ENCODE data around the gene ERCC5.

The ERCC5 gene

DNA sequence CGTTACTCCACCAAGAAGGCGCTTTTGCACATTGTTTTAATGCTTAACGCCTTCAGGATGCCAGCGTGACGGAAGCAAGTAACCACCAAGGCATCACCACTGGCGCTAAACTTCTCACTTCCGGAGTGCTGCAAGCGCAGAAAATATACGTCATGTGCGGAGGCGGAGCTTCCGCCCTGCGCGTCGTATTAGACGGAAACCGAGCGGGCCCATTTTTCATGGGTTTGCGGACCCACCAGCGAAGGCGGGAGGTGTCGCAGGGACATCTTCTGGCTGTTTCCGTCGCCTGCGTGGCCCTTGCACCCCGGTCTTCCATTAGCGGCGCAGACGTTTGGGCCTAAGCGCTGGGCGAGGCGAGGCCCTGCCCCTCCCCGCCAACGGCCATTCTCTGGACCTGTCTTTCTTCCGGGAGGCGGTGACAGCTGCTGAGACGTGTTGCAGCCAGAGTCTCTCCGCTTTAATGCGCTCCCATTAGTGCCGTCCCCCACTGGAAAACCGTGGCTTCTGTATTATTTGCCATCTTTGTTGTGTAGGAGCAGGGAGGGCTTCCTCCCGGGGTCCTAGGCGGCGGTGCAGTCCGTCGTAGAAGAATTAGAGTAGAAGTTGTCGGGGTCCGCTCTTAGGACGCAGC, at the start of gene ERCC5:
Gene ERCC5, plus strand, starts transcription at position 403 of the 631 bp plus-strand sequence. CDS start 235 bp downstream, outside the sequence.
- peak; percentile 94 for DNase-seq

DNA sequence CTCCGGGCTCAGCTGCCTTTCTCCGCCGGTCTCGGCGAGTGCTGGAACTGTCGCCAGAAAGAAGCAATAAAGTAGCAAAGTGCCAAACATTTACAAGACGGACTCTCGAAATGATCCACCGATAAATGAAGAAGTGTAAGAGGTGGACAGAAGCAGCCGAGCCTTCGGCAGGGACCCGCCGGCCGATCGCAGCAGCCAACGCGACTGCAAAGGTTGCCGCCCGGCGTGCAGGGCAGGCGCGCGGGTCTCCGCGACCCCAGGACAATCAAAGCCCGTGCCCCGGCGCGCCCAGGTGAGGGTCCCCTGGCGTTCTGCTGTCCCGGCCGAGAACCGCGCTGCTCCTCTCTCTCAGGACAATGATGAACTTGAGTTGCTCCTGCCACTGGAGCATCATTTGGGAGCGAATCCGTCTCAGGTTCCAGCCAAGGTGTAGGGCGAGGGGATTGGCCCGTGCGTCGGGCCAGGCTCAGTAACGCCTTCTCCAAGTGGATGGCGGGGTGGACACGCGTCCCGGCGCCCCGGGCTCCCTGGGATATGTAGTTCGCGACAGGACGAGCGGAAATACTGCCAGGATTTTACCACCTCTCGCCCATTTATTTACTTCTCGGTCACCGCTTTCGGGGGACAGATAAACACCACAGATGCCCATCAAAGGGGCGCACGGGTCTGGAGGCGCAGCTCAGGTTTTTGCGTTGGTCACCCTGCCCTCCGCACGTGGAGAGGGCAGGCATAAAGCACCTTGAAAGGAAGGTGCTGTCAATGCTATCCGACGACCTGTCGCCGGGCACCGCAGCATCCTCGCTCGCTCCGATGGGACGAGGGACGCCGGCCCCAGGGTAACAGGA, 47.0 kb upstream of the ERCC5 start, which contains the start of the genes BIVM and POGLUT2:
Gene BIVM, plus strand, starts transcription at position 539 of the 845 bp plus-strand sequence. CDS start 8,149 bp downstream, outside the sequence.
Gene POGLUT2, minus strand, starts transcription at position 396 of the 845 bp plus-strand sequence. Its CDS starts 306 bp downstream, at position 90.
- DNase-seq = peak; percentile 87

DNA sequence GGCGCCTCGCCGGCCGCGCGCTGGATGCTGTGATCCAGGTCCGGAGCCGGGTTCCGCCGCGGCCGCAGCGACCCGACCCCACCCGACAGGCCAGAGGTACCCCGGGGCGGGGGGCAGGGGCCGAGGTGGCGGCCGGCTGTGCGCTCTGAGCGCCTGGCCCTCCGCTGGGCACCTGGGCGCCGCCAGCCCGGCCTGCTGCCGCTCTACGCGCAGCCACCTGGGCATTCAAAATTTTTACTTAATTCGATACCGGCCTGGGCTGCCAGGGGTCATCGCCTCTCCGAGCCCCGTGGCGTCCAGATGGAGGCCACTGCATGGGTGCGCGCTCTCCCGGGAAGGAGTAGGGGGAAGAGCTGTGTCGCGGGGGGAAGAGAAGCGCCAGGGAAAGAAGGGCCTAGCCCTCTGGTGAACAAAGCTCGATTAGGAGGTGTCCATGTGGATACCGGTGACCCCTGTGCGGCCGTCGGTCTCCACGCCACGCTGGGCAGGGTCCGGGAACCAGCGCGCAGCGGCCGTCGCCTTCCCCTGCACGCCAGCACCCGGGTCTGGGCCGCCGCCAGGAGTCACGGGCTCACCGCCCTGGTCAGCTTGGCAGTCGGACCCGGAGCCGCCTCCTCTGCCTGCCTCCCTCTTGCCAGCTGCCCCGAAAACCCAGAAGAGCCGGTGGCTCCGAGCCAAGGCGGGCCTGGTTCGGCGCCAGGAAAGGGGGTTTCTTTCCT, 46.2 kb upstream of the ERCC5 start:
- no peak for DNase-seq

DNA sequence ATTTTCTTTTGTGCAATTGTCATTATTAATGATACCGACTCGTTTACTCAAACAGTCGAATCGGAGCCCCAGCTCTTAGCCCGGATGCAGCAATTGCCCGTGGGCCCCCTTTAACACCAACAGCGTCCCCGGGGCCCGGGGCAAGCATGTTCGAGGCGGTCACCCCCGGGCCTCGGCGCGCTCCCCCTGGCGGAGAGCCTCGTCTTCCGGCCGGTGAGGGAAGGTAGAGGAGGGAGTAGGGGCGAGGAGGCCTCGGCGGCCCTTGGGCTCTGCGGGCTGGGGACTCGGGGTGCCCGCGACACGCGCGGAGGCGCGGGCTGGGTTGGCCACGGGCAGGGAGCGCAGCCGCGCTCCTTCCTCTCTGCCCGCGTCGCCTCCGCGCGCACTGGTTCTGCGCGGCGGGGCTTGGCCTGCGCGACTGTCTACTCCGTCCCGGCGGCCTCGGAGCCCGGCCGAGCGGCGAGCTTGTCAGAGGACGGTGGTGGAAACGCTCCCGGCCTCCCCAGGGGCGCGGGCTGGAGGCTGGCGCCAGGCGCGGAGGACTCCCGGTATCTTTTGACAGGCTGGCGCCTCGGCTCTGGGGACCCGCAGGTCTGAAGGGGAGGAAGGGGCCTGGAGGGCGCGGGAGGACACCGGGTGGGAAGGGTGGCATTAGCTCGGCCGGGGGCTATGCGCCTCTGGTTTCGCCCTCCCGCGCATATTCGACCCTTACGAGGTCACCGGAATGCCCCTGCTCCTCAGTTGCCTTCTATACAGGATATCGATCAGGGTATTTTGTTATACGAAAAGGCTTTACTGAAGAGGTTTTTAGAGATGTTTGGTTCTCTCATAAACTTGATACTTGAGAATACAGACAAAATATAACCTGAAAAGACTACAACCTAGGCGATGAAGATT, 45.4 kb upstream of the ERCC5 start:
- DNase-seq = peak; percentile 41

DNA sequence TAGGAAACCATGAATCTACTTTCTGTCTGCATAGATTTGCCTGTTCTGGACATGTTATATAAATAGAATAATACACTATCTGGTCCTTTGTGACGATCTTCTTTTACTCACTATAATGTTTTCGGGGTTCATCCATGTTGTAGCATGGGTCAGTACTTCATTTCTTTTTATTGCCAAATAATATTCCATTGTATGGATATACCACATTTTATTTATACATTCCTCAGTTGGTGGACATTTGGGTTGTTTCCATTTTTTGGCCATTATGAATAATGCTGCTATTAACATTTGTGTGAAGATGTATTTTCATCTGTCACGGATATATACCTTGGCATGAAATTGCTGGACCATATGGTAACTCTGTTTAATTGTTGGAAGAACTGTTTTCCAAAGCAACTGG, 40.2 kb upstream of the ERCC5 start:
- no peak for DNase-seq

GRCh38 chr13:102807699-102808098, 38.1 kb upstream of the ERCC5 start:
- DNase-seq = no peak

- DNase-seq = no peak
Measured at GRCh38 chr13:102812611-102813287, 33.1 kb upstream of the ERCC5 start.

- no peak for DNase-seq
Measured at GRCh38 chr13:102814025-102814607, 31.7 kb upstream of the ERCC5 start.

DNA sequence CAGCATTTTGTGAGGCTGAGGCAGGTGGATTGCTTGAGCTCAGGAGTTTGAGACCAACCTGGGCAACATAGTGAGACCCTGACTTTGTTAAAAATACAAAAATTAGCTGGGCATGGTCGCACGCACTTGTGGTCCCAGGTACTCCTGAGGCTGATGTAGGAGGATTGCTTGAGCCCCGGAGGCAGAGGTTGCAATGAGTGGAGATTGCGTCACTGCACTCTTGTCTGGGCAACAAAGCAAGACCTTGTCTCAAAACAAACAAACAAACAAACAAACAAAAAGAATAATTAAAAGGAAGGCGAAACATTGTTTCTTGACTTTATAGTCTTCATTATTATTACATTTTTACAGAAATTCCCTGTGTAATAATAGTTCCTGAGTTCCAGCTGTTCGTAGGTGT, 31.0 kb upstream of the ERCC5 start:
- DNase-seq = no peak

DNA sequence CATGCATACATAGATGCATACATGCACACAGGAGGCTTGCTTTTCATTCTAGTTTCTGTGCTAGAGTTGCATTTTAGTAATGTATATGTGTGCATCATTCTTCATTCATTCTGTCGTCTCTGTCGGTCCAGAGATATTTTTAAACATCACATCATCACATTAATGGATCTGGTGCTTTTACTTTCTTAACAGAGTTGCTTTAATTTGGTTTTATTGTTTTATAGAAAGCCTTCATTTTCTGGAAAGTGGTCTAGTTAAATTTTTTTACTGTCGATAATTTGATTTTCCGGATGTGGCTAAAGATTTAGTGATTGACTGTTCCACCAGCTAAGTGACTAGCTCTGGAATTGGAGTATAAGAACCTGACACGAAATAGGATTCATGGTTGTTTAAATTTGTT, 30.0 kb upstream of the ERCC5 start:
- DNase-seq = no peak

GRCh38 chr13:102816708-102817107, 29.1 kb upstream of the ERCC5 start:
- DNase-seq = no peak

DNA sequence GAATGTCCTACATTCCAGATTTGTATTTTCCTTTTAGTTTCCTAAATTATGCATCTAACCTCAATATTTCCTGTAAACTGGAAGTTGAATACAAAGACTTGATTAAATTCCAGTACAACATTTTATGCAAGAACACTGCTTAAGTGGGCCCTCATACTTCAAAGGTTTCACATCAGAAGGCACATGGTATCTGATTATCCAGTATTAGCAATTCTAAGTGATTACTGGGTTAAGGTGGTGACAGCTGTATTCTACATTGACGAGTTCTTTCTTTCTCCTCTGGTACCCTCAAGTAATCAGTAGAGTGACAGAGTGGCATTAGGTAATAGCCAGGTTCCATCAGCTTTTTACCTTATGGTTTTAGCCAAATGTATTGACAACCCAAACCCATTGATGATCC, 28.6 kb upstream of the ERCC5 start:
- no peak for DNase-seq

GRCh38 chr13:102817907-102818306, 27.9 kb upstream of the ERCC5 start:
- no peak for DNase-seq

DNA sequence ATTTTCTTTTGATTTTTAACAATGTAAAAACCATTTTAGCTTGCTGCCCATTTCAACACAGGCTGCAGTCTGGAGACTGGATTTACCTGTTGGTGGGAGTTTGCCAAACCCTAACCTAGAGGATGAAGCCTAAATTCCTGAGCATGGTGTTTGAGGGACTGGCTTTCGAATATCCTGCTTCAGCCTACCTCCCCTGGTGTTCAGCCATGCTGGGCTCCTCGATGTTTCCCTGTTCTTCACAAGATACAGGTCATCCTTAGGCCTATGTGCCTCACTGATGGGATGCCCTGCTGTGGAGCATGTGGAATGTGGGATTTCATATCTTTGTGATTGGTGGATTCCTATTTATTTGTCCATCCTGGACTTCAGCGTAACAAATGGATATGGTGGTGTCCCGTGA, 20.4 kb upstream of the ERCC5 start:
- DNase-seq = no peak

GRCh38 chr13:102825921-102826706, 19.7 kb upstream of the ERCC5 start:
- DNase-seq = no peak

GRCh38 chr13:102830646-102831045, 15.2 kb upstream of the ERCC5 start:
- no peak for DNase-seq

DNA sequence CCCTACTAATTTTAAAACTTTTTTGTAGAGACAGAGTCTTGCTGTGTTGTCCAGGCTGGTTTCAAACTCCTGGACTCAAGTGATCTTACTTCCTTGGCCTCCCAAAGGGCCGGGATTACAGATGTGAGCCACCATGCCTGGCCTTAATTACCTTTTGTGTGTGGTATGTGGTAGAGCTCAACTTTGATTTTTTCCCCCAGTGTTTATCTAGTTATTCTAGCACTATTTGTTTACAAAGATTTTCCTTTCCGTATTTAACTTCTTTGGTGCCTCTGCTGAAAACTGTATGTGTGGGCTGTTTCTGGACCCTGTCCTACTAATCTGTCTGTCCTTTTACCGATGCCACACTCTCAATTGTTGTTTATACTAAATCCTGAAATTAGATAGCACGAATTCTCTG, 9.4 kb upstream of the ERCC5 start:
- DNase-seq = no peak

DNA sequence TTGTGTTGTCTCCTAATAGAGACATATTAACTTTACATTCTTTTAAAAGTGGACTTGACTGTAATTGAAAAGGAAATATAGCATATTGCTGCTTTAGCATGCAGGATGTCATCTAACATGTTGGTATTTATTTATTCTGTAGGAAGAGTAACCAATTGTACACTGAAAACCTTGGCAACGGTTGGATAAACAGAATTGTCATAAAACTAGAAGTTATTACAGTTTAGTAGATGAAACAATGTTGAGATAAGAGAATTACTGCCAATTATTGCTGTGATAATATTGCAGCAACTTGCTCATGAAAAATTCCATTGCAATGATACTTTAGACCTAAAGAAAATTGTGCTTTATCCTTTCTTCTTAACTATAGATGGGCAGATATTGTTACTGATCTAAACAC, 7.6 kb upstream of the ERCC5 start:
- no peak for DNase-seq

DNA sequence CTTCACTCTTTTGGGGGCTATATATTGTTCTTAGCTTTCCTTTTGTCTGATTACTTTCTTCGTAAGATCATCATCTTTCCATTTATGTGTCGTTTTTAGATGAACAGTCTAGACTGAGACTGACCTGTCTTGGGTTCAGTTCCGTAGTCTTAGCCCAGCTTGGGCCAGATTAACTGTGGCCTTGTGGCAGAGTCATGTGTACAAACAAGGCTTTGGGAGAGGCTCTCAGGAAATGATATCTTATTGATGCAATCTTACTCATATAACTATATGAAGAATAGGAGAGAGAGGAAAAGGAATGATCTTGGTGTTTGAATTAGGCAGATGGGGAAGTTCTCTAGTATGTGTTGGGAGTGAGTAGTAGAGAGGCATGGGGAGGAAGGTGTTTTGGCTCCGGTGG, 6.8 kb upstream of the ERCC5 start:
- DNase-seq = no peak

DNA sequence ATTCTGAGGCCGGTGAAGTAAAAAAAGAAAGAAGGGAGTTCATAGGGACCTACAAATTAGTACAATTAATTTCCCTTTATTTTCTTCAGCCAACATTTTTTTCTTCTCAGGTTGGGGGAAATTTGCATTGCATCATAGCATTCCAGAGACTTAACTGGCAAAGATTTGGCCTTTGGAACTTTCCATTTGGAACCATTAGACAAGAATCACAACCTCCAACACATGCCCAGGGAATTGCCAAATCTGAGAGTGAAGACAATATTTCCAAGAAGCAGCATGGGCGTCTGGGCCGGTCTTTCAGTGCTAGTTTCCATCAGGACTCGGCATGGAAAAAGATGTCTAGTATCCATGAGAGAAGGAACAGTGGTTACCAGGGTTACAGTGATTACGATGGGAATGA, 6.4 kb upstream of the ERCC5 start:
- DNase-seq = no peak

GRCh38 chr13:102845289-102845629, 573 bp upstream of the ERCC5 start:
- DNase-seq = no peak

All from NCI-H1048 (cell line).